HG03066 (cell line): ENCODE measurements around the gene SLC38A1.
"Not testable (repeated sequence)": the region's sequence is repeated elsewhere in the genome, so short reads cannot be mapped to it uniquely, and the experiment has no call there.

Experiments
- ATAC-seq: cut with Tn5 transposase; IDR thresholded peaks from one replicate; pipeline ENCODE4 v1.9.1; 2021; ENCODE audit warnings: low read depth; ENCODE audit not compliant: unreplicated experiment

The SLC38A1 gene

GRCh38 chr12:46265102-46265501 is 3.7 kb downstream of the SLC38A1 start:
- ATAC-seq = no peak

DNA sequence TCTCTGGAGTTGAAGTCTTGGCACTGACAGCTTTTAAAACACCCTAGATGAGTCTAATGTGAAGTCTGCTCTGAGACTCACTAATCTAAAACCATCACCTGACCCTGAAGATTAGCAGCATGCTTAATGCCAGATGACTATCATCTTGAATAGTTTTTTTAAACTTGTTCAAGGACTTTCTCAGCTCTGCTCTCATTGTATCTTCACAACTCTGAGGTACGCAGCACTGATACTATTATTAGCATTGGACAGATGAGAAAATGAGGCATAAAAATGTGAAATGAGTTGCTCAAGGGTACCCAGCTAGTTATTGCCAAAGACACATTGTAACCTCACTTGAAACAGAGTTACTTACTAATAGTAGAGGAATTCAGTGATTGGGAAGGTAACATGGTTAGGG is 4.8 kb downstream of the SLC38A1 start:
- no peak for ATAC-seq

DNA sequence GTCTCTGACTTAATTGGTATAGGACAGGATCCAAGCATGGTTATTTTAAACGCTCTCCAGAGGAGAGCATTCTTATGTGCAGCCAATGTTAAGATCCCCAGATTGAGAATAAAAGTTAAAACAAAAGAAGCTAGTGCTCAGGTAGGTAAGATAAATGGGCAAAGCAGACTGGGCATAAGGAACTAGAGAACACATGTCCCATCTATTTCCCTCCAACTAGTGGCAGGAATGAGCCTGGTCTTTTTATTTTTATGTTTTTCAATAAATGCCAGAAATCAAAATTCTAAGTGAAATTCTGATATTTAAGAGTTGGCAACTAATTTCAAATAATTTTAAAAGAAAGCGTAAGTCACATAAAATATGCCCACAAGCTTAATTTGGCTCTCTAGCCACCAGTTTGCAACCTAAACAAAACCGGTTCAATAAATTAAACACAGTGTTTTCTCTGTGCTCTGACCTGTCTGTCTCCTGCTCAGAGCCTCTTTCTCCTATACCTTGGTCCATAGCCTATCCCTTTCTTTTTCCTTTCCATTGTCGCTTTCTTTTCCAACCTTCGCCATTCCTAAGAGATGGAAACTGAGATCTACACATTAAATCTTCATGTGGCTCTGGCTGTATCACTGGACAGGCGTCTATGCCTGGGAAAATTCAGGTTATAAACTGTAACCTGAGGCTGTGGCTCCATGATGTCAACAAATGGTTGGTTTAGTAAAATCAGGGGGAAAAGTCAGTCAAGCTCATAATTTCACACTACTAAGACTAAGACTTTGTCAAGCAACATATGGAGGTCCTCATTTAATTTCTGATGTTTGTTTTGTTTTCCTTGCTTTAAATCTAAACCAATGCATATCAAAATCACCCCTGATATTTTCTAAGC is 5.5 kb downstream of the SLC38A1 start:
- no peak for ATAC-seq

DNA sequence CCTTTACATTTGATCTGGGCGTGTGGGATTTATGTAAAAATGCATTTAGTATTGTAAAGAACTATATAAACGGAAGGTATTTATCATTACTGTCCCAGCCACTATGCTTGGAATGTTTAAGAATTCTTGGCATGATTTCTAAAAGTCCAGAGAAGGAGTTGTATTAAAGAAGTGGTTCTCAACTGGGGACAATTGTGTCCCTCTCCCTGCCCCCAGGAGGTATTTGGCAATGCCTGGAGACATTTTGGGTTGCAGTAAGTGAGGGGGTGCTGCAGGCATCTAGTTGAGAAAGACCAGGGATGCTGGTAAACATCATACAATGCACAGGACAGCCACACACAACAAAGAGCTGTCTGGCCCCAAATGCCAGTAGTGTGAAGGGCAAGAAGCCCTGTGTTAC is 7.2 kb downstream of the SLC38A1 start:
- ATAC-seq = no peak

DNA sequence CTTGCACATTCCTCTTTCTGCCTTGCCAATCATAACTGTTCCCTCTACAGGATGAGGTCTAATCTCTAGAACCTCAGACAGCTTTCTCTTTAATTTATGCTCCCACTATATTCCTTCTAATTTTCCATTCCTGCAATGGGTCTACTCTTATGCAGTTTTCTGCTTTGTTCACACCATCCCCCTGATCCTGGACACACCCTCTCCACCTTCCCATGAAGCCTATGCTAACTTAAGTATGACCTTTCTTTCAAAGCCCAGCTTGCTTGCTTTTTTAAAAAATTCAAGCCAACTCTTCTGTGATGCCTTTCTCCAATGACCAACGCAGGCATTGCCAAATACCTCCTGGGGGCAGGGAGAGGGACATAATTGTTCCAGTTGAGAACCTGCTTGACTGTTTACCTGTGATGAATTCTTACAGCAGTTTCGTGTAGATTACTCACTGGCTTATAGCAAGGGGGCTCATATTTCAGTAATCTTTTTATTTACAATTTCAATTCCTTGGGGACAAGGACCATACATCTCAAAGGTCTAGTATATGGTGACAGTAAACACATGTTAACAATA is 7.8 kb downstream of the SLC38A1 start:
- no peak for ATAC-seq

GRCh38 chr12:46260124-46260912 is 8.5 kb downstream of the SLC38A1 start:
- no peak for ATAC-seq

GRCh38 chr12:46259713-46260112 is 9.1 kb downstream of the SLC38A1 start:
- no peak for ATAC-seq

DNA sequence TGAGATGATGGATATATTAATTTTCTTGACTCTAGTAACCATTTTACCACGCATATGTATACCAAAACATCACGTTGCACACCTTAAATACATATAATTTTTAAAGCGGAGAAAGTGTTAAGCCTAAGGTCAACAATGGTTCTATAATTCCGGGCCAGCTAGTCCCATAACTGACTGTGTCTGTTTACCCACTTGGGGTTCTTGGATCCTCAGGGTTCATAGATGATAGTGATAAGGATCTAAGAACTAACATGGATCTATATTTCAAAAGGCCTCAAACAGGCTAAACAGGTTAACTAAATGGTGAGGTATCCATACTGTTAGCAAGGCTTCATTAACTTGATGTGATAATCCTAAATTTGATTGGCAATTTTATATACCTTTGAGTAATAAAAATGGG is 9.8 kb downstream of the SLC38A1 start:
- no peak for ATAC-seq

GRCh38 chr12:46258129-46258528 is 10.7 kb downstream of the SLC38A1 start:
- no peak for ATAC-seq

DNA sequence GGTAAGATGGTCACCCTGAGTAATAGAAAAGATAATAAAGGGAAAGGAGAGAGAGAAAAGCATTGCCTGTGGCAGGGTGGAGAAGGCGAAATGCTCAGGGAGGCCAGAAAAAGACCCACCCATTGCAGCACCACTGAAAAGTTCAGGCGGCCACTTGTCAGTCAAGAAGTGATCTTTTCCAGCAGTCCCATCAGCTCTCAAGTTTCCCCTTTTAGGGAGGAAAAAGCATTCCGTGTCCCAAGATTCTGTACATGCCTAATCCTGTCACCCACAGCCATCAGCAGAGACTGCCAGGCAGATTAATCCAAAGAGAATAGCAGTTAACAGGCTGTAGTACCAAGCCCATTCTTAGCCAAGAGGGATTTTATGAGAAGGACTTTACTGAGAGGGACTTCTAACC is 11.9 kb downstream of the SLC38A1 start:
- ATAC-seq = no peak

DNA sequence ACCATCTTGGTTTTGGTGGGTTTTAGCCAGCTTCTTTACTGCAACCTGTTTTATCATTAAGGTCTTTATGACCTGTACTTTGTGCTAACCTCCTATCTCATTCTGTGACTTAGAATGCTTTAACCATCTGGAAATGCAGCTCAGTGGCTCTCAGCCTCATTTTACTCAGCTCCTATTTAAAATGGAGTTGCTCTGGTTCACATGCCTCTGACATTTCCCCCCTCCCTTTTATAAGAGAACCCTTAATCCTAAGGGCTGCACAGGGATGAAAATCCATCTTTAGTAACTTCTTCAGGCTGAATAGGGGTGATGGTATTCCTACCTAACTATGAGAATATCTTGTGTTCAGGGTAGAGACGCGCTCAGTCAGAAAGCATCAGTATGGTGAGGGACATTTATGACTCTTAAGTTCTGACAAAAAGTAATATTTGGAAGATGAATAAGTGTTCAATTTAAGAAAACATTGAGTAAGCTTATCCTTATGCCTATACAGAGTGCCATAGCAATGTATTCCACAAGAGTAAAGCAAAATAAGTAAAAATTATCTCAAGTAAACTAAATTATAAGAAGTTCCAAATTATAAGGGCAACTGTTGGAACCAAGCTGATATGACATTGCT is 15.2 kb downstream of the SLC38A1 start:
- no peak for ATAC-seq

DNA sequence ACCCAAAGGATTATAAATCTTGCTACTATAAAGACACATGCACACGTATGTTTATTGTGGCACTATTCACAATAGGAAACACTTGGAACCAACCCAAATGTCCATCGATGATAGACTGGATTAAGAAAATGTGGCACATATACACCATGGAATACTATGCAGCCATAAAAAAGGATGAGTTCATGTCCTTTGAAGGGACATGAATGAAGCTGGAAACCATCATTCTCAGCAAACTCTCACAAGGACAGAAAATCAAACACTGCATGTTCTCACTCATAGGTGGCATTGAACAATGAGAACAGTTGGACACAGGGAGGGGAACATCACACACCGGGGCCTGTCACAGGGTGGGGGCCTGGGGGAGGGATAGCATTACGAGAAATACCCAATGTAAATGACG is 16.8 kb downstream of the SLC38A1 start:
- ATAC-seq = not testable (repeated sequence)

DNA sequence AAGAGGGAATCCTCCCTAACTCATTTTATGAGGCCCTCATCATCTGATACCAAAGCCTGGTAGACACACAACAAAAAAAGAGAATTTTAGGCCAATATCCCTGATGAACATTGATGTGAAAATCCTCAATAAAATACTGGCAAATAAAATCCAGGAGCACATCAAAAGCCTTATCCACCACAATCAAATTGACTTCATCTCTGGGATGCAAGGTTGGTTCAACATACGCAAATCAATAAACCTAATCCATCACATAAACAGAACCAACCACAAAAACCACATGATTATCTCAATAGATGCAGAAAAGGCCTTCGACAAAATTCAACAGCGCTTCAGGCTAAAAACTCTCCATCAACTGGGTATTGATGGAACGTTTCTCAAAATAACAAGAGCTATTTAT is 18.9 kb downstream of the SLC38A1 start:
- not testable (repeated sequence) for ATAC-seq

DNA sequence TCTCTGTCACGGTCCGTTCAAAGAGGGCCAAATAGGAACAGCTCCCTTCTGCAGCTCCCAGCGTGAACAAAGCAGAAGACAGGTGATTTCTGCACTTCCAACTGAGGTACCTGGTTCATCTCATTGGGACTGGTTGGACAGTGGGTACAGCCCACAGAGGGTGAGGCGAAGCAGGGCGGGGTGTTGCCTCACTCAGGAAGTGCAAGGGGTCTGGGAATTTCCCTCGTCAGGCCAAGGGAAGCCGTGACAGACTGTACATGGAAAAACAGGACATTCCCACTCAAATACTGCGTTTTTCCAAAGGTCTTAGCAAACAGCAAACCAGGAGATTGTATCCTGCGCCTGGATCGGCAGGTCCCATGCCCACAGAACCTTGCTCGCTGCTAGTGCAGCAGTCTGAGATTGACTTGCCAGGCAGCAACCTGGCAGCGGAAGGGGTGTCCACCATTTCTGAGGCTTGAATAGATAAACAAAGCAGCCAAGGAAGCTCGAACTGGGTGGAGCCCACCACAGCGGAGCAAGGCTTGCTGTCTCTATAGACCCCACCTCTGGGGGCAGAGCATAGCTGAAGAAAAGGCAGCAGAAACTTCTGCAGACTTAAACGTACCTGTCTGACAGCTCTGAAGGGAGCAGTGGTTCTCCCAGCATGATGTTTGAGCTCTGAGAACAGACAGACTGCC is 22.7 kb downstream of the SLC38A1 start:
- no peak for ATAC-seq

DNA sequence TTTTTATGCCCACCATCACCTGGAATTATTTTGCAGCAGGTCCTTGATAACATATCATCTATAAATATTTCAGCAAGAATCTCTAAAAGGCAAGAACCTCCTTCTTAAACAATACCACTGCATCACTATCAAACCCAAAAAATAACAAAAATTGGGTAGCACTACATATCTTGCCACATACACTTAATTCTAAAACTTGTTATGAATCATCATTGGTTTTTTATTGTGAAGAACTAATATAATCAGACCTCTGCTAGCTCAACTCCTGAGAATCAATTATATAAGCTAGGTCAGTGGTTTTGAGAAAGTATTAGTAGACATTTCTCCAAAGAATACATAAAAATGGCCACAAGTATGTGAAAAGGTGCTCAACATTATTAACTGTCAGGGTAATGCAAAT is 23.8 kb downstream of the SLC38A1 start:
- no peak for ATAC-seq

DNA sequence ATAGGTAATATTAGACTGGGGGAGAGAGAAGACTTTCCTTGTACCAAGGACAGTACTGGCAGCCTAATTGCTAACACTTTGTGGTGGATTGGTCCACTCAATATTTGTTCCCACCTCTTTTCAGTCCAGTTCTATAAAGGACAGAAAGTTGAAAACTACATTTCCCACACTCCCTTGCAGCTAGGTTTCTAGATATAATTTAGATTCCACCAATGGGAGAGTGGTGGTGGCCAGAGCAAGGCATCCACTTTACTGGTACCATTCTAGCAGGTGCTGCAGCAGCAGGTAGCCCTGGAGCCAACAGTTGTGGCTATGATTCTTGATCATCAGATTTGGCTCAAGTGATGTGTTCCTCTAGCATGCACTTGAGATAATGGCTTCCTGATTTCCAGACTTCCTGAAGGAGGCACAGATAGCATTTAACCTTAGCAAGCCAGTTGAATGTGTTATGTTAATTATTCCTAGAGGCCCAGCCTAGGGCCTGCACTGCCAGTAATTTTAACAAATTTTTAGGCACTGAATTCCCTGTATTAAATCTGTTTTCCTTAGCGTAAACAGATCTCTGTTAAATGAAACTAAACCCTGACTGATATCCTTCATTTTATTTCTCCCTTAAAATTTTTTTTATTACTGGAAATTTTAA is 24.4 kb downstream of the SLC38A1 start:
- ATAC-seq = no peak

DNA sequence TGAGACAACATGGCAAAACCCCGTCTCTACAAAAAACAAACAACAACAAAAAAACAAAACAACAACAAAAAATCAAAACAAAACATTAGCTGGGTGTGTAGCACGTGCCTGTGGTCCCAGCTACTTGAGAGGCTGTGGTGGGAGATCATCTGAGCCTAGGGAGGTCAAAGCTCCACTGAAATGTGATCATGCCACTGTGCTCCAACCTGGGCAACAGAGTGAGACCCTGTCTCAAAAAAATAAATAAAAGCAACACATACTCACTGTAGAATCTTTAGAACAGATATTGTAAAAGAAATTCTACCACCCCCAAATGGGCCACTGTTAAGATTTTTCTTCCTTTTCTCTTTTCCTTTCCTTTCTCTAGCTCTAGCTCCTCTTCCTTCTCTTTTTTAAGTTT is 26.3 kb downstream of the SLC38A1 start:
- ATAC-seq = no peak

DNA sequence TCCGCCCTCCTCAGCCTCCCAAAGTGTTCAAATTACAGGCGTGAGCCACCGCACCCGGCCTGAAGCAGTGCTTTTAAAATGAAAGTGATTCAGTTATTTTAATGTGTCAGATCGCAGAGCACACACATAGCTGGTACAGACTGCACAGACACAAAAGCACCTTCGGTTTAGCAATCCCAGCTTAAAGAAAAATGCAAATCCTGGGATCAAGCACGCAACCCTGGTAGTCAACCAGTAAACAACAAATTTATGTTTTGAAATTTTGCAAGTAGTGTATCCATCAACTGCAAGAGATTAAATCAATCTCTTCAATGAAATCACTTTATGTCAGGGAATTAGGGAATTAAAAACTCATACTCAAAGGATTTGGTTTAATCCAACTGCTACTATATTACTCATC is 28.4 kb downstream of the SLC38A1 start:
- ATAC-seq = no peak

DNA sequence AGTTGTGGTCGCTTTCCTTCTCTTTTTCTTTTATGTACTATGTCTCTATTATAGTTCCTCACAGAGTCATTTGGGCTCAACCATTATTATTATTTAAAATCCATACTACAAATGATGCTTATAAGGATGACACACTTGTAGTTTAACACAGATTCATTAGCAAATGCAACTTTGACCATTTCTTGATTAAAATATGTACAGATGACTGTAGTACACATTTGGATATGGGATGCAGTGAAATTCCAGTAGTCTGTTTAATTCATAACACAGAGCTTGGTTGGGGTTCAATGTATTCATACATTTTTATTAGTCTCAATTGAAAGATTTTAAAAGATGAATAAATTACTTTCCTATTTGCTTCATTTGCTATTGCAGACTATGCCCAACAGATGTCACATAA is 30.0 kb downstream of the SLC38A1 start:
- ATAC-seq = no peak
